ENCODE data around the gene PDCD1LG2. TPM values are rescaled to one million over a fixed set of nuclear protein-coding genes. Genes with fewer than 3 reads are reported as not detected.

Gene PDCD1LG2
- total RNA-seq, 4 donors from 2014 or later: 0.27 to 0.64 TPM; not detected in 2

DNA sequence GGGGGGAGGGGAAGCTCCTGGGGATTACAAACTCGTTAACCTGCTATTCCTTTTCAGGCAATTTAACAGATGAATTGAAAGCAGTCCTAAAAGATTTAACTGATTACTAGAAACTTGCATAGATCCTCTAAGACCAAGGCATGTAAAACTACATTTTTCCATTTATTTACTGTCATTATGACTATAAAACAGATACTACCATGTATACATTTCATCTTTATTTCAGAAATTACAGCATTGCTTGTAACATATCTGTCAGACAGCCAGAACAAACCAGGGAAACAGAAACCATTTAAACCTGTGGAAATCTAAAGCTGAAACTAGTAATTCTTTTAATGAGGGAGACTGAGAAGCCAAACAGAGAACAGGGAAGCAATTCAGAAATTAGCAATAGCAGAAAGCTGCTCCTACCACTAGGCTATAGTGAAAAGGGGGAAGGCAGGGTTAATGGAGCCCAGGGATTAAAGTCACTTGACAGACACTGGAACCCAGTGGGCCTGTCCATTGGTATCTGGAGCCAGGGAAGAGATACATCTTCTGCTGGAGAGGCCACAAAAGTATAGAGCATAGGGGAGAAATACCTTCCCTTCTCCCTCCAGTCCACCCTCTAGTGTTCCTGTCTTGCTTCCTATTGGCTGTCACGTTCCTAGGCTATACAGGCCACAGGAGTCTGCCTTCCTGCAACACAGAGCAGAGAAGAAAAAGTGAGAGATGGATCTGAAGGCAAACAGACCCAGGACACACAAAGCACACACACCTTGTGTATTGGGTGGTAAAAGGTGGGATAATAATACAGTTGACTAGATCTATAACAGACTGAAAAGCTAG is 33.8 kb downstream of the PDCD1LG2 start:
- no peak for DNase-seq
- Histone ChIP-seq H3K9me3 (no peaks in the 10 kb centered on the region), H3K4me1 (no peaks in the 10 kb centered on the region), H3K4me3 (no peak overlapping the region), H3K36me3 (no peaks in the 10 kb centered on the region), H3K27me3 (no peaks in the 10 kb centered on the region), H3K27ac (no peak overlapping the region)
- TF ChIP-seq, protein P1, sequence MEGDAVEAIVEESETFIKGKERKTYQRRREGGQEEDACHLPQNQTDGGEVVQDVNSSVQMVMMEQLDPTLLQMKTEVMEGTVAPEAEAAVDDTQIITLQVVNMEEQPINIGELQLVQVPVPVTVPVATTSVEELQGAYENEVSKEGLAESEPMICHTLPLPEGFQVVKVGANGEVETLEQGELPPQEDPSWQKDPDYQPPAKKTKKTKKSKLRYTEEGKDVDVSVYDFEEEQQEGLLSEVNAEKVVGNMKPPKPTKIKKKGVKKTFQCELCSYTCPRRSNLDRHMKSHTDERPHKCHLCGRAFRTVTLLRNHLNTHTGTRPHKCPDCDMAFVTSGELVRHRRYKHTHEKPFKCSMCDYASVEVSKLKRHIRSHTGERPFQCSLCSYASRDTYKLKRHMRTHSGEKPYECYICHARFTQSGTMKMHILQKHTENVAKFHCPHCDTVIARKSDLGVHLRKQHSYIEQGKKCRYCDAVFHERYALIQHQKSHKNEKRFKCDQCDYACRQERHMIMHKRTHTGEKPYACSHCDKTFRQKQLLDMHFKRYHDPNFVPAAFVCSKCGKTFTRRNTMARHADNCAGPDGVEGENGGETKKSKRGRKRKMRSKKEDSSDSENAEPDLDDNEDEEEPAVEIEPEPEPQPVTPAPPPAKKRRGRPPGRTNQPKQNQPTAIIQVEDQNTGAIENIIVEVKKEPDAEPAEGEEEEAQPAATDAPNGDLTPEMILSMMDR (IDR thresholded peaks at IDR 0.05): no peak
- TF ChIP-seq POLR2A (IDR thresholded peaks at IDR 0.05) (no peak), EP300 (IDR thresholded peaks at IDR 0.05; ENCODE audit: low read depth) (no peak), POLR2AphosphoS5 (IDR thresholded peaks at IDR 0.05) (no peak)
- intact Hi-C loops (cut with DNase I; ENCODE audit: low total_unique reads) (no loop called here), in situ Hi-C loops (cut with MboI; ENCODE audit: low pct_ligation_motif_present in 1 of 4, low pct_unique_long_range_greater_than_20kb in 1 of 4, low sequenced_read_pairs in 3 of 4) (no loop called here)
- WGBS, 2 donors (ENCODE audit: low coverage in 1 of 2): 34 to 53% methylated on average over 2 of the region's 2 CpGs

DNA sequence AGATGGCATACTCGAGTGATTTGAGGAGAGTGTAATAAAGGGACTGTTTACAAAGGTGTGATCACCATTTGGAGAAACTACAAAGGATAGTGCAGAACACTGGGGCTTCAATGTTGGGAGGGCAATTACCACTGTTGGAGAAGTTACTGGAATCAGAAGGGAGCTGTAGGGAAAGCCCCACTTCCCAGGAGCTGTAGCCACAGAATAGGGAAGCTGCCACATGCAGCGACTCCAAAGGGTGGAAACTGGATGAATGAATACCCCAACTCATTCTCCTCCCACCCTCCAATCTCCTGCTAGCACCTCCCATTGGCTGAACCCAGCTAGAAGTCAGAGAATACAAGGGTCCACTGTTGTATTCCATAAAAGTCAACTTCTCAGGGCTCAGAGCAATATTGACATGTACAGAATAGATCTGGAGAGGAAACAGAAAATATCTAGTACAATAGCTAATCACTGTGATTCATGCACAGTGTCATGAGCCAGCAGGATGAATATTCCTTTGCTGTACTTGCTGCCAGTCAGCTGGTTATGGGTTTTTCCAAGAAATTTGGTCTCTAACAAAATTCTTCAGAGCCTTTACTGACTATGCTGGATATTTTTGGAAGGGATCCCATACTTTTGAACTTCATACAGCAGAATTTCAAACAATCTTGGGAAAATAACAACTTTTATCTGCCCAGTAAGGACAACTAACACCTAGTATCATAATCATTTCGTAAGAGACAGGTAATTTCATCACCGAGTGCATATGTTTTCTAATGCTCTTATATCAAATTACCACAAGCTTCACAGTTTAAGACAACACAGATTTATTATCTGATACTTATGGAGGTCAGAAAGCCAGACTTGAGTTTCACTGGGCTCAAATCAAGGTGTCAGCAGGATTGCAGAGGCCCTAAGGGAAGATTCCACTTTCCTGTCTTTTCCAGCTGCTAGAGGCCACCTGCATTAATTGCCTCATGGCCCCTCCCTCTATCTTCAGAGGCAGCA is 39.6 kb downstream of the PDCD1LG2 start:
- in situ Hi-C loops (cut with MboI; ENCODE audit: low pct_ligation_motif_present in 1 of 4, low pct_unique_long_range_greater_than_20kb in 1 of 4, low sequenced_read_pairs in 3 of 4) (no loop called here), intact Hi-C loops (cut with DNase I; ENCODE audit: low total_unique reads) (loop anchor here (10.0 kb wide), 1 partner anchor 315 kb away; the partner anchor contains the start of gene INSL4)
- DNase-seq: no peak
- WGBS, 2 donors (ENCODE audit: low coverage in 1 of 2): 53 to 71% methylated on average over 3 to 4 of the region's 4 CpGs
- H3K9me3 ChIP-seq: no peaks in the 10 kb centered on the region
- H3K27me3 ChIP-seq: no peaks in the 10 kb centered on the region
- no peaks in the 10 kb centered on the region for H3K36me3 ChIP-seq
- no peak overlapping the region for H3K27ac ChIP-seq
- no peaks in the 10 kb centered on the region for H3K4me1 ChIP-seq
- no peak overlapping the region for H3K4me3 ChIP-seq
- TF ChIP-seq EP300 (IDR thresholded peaks at IDR 0.05; ENCODE audit: low read depth) (no peak), POLR2AphosphoS5 (IDR thresholded peaks at IDR 0.05) (no peak), POLR2A (IDR thresholded peaks at IDR 0.05) (no peak)
- TF ChIP-seq, protein P1 (IDR thresholded peaks at IDR 0.05): no peak

DNA sequence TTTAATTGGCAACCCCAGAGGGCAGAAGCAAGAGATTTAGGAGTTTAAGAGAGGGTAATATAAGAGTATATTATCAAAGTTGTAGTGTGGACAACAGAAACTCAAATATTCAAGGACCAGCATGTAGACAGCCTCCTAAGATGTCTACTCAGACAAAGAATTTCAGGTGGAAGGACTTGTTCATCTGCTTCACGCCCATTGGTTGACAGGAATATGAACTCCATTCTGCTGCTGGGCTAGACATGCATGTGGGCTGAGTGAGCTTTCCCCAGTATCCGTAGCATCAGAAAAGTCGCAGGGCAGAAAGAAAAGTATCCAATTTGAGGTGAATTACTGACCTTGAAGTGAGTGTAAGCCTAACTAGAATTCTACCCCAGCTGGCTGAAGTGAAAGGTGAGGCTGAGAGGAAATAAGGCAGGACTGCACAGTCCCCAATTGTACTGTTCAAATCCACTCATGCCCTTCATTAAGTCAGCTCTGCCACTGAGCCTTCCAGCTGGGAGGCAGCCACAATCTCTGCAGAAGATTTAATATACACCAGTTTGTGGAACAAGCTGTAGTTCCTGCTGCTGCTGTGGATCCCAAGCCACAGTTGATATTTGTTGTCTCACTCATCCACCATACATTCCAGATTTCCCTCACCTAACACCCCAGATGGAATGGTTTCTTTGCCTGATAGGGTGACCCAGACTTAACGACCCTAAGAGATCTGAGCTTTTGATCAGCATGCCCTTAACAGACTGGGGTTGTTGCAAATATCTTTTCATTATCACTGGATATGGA is 41.2 kb downstream of the PDCD1LG2 start:
- intact Hi-C loops (cut with DNase I; ENCODE audit: low total_unique reads) (loop anchor here (10.0 kb wide), 1 partner anchor 317 kb away; the partner anchor contains the start of gene INSL4), in situ Hi-C loops (cut with MboI; ENCODE audit: low pct_ligation_motif_present in 1 of 4, low pct_unique_long_range_greater_than_20kb in 1 of 4, low sequenced_read_pairs in 3 of 4) (no loop called here)
- H3K27me3 ChIP-seq: no peaks in the 10 kb centered on the region
- H3K4me3 ChIP-seq: no peak overlapping the region
- no peaks in the 10 kb centered on the region for H3K36me3 ChIP-seq
- TF ChIP-seq, protein P1 (IDR thresholded peaks at IDR 0.05): no peak
- TF ChIP-seq POLR2AphosphoS5 (IDR thresholded peaks at IDR 0.05) (no peak), POLR2A (IDR thresholded peaks at IDR 0.05) (no peak), EP300 (IDR thresholded peaks at IDR 0.05; ENCODE audit: low read depth) (no peak)
- no peaks in the 10 kb centered on the region for H3K9me3 ChIP-seq
- 93% methylated on average over 4 of the region's 4 CpGs; no CpG with 5 or more reads in 1 of the 2 donors for WGBS, 2 donors (ENCODE audit: low coverage in 1 of 2)
- H3K4me1 ChIP-seq: no peaks in the 10 kb centered on the region
- DNase-seq: no peak
- no peak overlapping the region for H3K27ac ChIP-seq
